Measurements from ENCODE around the gene MAML3.
"Not testable (repeated sequence)": the region's sequence is repeated elsewhere in the genome, so short reads cannot be mapped to it uniquely, and the experiment has no call there.

MAML3 gene

DNA sequence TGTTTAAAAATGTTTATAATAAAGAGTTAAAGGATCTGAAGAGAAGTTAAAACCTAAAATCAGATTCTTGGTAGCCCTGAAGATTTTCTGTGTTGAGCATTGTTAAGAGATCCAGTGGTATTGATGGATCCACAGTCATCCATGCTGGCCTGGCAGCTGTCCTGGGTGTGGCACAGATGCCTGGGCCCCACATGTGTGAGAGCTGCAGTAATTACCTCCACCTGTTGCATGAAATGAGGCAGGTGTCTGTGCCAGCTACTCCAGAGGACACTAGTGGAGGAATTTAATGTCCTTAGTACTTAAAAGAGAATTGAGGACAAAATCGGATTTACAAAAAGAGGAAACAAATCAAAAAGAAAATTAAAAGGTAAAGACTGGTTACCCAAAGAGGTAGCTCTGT, 444.3 kb downstream of the MAML3 start:
- H3K4me3 ChIP-seq (ENCODE audit: control insufficient read depth, low read depth, low read length) = no peak overlapping the region
- TF ChIP-seq, protein P1, sequence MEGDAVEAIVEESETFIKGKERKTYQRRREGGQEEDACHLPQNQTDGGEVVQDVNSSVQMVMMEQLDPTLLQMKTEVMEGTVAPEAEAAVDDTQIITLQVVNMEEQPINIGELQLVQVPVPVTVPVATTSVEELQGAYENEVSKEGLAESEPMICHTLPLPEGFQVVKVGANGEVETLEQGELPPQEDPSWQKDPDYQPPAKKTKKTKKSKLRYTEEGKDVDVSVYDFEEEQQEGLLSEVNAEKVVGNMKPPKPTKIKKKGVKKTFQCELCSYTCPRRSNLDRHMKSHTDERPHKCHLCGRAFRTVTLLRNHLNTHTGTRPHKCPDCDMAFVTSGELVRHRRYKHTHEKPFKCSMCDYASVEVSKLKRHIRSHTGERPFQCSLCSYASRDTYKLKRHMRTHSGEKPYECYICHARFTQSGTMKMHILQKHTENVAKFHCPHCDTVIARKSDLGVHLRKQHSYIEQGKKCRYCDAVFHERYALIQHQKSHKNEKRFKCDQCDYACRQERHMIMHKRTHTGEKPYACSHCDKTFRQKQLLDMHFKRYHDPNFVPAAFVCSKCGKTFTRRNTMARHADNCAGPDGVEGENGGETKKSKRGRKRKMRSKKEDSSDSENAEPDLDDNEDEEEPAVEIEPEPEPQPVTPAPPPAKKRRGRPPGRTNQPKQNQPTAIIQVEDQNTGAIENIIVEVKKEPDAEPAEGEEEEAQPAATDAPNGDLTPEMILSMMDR (IDR thresholded peaks at IDR 0.05; ENCODE audit: control insufficient read depth, insufficient read depth, low read depth, low read length, missing control alignments) = no peak
- no peak for DNase-seq (ENCODE audit: low read depth)

DNA sequence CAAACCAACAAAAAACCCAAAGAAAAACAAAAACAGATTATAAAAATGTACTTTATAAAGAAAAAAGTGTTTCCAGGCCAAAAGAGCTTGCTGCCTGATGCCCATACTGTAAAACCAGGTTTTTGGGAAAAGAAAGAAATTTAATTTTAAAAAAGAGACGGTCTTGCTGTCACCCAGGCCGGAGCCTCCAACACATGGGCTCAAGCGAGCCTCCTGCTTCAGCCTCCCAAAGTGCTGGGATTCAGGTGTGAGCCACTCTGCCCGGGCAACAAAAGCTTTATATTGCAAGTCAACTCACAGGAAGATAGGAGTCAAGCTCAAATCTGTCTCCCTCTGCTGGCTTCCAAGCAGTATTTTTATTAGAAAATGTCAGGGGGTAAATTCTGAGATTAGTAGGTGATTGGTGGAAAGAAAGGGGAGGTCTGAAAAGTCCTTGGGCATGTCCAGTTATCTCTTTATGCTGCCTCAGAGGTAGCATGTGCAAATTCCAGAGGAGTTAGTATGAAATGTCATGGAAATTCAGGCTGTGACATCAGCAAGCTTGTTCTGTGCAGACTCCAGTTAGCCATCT, 449.0 kb downstream of the MAML3 start:
- no peak overlapping the region for H3K4me3 ChIP-seq (ENCODE audit: control insufficient read depth, low read depth, low read length)
- TF ChIP-seq, protein P1 (IDR thresholded peaks at IDR 0.05; ENCODE audit: control insufficient read depth, insufficient read depth, low read depth, low read length, missing control alignments) = peak; percentile 15
- no peak for DNase-seq (ENCODE audit: low read depth)

DNA sequence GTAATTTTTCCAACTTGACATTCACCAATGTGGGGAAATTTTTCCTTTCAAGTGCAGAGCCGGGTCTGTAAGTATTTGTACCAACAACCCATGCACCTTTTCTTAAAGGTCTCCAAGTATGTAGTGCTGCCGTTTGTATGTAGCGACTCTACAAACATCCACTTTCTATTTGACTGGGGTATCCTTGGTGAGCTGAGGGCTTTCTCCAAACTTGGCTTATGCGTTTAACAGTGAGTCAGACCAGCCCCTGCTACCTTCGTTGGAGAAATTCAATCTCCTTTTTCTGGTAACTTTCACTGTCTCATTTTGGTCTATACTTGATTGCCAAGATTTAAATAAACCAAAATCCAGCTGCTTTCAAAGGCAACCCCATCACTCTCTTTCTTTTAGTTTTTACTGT, 453.4 kb downstream of the MAML3 start:
- TF ChIP-seq, protein P1 (IDR thresholded peaks at IDR 0.05; ENCODE audit: control insufficient read depth, insufficient read depth, low read depth, low read length, missing control alignments) = no peak
- no peak for DNase-seq (ENCODE audit: low read depth)
- H3K4me3 ChIP-seq (ENCODE audit: control insufficient read depth, low read depth, low read length) = no peak overlapping the region

DNA sequence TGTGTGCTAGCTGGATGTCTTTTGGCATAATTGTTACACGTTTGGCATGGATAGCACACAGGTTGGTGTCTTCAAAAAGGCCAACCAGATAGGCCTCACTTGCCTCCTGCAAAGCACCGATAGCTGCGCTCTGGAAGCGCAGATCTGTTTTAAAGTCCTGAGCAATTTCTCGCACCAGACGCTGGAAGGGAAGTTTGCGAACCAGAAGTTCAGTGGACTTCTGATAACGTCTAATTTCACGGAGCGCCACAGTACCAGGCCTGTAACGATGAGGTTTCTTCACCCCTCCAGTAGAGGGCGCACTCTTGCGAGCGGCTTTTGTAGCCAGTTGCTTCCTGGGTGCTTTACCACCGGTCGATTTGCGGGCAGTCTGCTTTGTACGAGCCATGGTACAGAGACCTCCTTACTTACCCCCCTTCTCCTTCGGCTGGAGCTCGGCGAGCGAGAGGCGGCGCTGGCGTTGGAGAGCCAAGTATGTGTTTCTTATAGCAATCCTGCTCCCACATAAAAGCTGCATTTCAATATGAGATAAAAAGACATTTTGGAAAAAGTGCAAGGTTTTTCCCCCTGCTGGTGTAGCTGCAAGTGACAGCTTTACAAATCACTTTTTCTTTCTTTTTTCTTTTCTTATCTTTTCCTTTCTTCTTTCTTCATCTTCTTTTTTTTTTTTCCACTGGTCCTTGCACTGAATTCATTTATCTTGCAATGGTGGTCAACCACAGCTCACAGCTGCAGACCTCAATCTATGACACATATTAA, 455.6 kb downstream of the MAML3 start:
- not testable (repeated sequence) for DNase-seq (ENCODE audit: low read depth); H3K4me3 ChIP-seq (ENCODE audit: control insufficient read depth, low read depth, low read length)
- TF ChIP-seq, protein P1 (IDR thresholded peaks at IDR 0.05; ENCODE audit: control insufficient read depth, insufficient read depth, low read depth, low read length, missing control alignments) = peak; percentile 5

DNA sequence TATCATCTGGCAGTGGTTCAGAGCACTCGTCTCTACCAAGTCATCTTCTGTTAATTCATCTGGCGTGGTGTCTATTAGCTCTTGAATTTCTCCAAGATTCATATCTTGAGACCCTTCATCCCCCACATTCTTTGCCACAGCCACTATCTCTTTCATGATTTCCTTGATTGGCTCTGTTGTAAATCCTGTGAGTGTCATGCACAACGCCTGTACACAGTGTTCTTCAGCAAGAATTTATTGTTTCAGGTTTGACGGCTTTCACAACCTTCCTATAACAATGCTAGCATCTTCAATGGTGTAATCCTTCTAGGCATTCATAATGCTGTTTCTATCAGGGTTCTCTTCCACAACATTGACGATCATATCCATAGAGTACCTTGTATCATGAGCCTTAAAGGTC, 457.5 kb downstream of the MAML3 start:
- DNase-seq (ENCODE audit: low read depth) = no peak
- TF ChIP-seq, protein P1 (IDR thresholded peaks at IDR 0.05; ENCODE audit: control insufficient read depth, insufficient read depth, low read depth, low read length, missing control alignments) = no peak
- no peak overlapping the region for H3K4me3 ChIP-seq (ENCODE audit: control insufficient read depth, low read depth, low read length)

DNA sequence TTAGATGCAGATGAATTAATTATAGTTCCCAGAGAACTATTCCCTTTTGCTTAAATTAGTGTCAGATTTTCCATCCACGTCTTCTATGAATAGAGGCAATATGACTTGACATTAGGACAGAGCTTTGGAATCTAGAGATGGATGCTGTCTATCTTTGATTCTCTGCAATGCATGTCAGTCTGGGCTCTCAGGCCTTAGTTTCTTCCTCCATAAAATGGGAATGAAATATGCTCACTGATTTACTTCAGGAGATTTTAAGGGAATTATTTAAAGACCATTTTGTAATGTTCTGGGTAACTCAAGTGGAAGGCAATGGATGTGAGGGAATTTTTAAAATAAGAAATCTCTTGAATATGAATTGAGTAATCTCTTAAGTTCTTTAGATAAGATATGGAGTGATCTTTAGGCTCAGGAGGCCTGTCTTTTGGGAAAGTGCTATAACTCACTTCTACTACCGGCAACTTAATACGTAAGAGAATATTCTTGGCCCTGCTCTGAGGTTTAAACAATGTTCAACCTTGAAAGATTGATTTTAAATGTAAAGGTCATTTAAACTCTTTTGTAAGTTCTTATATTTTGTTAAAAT, 459.4 kb downstream of the MAML3 start:
- TF ChIP-seq, protein P1 (IDR thresholded peaks at IDR 0.05; ENCODE audit: control insufficient read depth, insufficient read depth, low read depth, low read length, missing control alignments) = no peak
- no peak overlapping the region for H3K4me3 ChIP-seq (ENCODE audit: control insufficient read depth, low read depth, low read length)
- DNase-seq (ENCODE audit: low read depth) = no peak

All from AG09309 (cell line).